ENCODE data around the gene ZDBF2. TPM values are rescaled to one million over a fixed set of nuclear protein-coding genes. Genes with fewer than 3 reads are reported as not detected.
A peak's percentile ranks its signal among the peaks of the same experiment; 100 is the strongest.

The ZDBF2 gene
- total RNA-seq, 1 donor = 11.8 TPM

DNA sequence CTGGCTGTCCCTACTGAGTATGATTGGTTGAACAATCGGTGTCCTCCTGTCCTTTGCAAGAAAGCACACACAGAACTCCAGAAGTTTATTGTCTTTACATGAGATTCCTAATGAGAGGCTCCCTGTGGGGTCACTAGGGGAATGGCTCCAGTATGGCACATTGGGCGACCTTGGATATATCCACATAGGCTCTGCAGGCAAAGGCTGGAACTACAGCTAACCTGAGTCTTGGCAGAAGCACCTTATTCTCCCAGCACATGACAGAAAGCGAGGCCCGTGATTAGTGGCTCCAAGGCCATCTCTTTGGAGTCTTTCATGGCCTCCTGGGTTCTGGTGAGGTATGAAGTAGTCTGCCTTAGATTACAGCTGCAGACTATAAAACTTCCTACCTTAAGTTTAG lies 49.0 kb downstream of the ZDBF2 start:
- H3K4me3 ChIP-seq (ENCODE audit: low read depth, low read length) = no peak overlapping the region
- no peak for DNase-seq (ENCODE audit: low read depth)
- TF ChIP-seq, protein P1, sequence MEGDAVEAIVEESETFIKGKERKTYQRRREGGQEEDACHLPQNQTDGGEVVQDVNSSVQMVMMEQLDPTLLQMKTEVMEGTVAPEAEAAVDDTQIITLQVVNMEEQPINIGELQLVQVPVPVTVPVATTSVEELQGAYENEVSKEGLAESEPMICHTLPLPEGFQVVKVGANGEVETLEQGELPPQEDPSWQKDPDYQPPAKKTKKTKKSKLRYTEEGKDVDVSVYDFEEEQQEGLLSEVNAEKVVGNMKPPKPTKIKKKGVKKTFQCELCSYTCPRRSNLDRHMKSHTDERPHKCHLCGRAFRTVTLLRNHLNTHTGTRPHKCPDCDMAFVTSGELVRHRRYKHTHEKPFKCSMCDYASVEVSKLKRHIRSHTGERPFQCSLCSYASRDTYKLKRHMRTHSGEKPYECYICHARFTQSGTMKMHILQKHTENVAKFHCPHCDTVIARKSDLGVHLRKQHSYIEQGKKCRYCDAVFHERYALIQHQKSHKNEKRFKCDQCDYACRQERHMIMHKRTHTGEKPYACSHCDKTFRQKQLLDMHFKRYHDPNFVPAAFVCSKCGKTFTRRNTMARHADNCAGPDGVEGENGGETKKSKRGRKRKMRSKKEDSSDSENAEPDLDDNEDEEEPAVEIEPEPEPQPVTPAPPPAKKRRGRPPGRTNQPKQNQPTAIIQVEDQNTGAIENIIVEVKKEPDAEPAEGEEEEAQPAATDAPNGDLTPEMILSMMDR (IDR thresholded peaks at IDR 0.05; ENCODE audit: insufficient read depth, low read length) = no peak

DNA sequence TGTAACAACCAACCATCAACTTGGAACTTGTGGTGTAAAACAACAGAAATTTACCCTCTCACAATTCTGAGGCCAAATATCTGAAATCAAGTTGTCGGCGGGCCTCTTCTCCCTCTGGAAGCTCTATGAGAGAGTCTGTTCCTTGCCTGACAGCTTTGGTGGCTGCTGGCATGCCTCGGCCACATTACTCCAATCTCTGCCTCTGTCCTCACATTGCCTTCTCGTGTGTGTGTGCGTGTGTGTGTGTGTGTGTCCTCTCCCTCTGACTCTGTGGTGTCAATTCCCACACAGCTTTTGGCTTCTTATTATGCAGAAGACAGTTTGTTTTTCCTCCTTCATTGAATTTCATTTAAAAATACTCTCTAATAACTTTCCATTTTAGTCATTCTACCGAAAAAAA lies 50.4 kb downstream of the ZDBF2 start:
- no peak for DNase-seq (ENCODE audit: low read depth)
- TF ChIP-seq, protein P1 (IDR thresholded peaks at IDR 0.05; ENCODE audit: insufficient read depth, low read length) = no peak
- H3K4me3 ChIP-seq (ENCODE audit: low read depth, low read length) = no peak overlapping the region

DNA sequence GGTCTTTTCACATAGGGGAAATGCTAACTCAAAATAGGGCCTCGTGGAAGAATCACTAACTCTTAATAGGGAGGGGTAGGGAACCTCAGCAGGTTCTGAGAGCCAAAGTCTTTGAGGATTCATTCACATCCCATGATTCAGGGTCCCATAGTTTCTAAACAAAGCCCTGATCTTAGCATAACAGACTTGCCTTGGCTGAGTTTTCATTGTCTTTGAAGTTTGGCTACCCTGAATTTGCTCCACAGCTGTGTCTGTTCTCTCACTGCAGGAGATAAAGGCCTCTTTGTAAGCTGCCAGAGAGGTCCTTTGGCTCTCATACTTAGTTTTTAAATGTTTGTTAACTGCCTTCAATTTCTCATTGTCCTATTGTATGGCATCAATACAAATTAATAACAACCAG lies 54.5 kb downstream of the ZDBF2 start:
- peak; percentile 3 for DNase-seq (ENCODE audit: low read depth)
- TF ChIP-seq, protein P1 (IDR thresholded peaks at IDR 0.05; ENCODE audit: insufficient read depth, low read length) = no peak
- no peak overlapping the region for H3K4me3 ChIP-seq (ENCODE audit: low read depth, low read length)

DNA sequence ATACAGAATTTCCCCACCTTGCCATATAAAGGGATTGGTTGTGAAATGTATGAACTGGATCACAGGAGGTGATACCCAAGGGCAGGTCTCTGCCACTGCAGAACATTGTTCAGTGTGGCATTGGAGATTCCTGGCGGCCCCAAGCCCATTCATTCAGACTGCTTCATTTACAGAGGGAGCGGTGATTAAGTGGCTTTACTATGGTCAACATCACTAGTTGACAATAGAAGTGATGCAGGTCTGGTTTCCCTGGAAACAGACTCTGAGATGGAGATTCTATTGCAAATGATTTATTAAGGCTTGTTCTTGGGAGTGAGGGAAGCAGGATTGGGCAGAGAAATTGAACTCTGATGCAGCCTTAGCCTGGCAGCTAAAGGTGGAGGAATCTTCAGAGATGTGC lies 62.4 kb downstream of the ZDBF2 start:
- no peak for DNase-seq (ENCODE audit: low read depth)
- no peak overlapping the region for H3K4me3 ChIP-seq (ENCODE audit: low read depth, low read length)
- TF ChIP-seq, protein P1 (IDR thresholded peaks at IDR 0.05; ENCODE audit: insufficient read depth, low read length) = no peak

DNA sequence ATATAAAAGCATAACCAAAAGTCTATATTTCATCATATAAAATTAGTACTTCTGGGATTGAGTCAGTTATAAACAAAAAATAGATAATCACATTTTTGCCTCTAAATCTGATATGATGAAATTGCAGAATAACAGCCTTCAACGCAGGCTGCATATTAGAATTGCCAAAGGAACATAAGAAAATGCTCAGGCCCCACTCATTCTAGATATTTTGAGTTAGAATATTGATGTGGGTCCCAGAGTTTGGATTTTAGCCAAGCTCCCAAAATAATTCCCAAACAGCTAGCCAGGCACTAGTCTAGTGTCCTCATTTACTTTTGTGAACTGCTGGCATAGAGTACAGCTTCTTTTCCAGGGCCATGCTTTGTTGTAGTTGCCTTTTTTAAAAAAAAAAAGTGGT lies 63.5 kb downstream of the ZDBF2 start:
- DNase-seq (ENCODE audit: low read depth) = no peak
- TF ChIP-seq, protein P1 (IDR thresholded peaks at IDR 0.05; ENCODE audit: insufficient read depth, low read length) = no peak
- no peak overlapping the region for H3K4me3 ChIP-seq (ENCODE audit: low read depth, low read length)

DNA sequence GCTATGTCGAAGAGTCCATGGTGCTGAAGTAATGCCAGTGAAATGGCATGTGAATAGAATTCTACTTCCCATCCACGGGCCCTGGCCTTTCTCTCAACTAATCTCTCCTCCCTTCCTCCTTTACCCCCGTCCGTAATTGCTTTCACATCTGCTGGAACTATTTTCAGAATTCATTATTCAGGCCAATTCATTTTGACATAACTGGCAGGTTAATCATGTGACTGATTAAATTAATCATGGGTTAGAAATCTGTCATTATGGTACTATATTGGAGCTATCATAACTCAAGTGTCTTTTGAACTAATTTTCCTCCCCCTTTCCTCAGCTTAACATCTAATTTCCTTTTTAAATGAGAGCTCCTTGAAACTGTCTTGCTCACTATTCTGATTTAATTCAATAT lies 66.9 kb downstream of the ZDBF2 start:
- no peak for DNase-seq (ENCODE audit: low read depth)
- TF ChIP-seq, protein P1 (IDR thresholded peaks at IDR 0.05; ENCODE audit: insufficient read depth, low read length) = no peak
- H3K4me3 ChIP-seq (ENCODE audit: low read depth, low read length) = no peak overlapping the region

DNA sequence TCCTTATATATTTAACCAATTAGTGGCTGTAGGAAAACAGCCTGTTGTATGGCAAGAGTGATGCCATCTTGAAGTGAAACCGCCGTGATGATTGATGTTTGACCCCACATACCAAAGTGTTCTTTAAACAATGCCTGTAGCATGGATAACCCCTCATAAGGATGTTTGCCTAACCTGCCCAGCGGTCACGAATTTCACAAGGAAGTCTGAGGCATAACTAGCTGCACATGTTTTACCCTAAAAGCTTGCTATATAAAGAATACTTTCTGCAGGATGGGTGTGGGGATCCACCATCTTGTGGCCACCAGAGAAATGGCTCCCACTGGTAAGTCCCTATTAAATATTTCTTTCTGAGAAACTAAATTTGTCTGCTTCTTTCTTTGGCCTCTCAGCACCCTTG lies 68.7 kb downstream of the ZDBF2 start:
- DNase-seq (ENCODE audit: low read depth) = no peak
- no peak overlapping the region for H3K4me3 ChIP-seq (ENCODE audit: low read depth, low read length)
- TF ChIP-seq, protein P1 (IDR thresholded peaks at IDR 0.05; ENCODE audit: insufficient read depth, low read length) = no peak
